Osteoblast (primary cell): ENCODE measurements around the gene AP2B1. TPM values are rescaled to one million over a fixed set of nuclear protein-coding genes. Genes with fewer than 3 reads are reported as not detected.
"Not testable (repeated sequence)": the region's sequence is repeated elsewhere in the genome, so short reads cannot be mapped to it uniquely, and the experiment has no call there.

Experiments
- DNase-seq: peaks from one replicate; pipeline ENCODE4 v3.0.0; 2011; ENCODE audit warnings: low spot score, mixed read lengths; ENCODE audit not compliant: insufficient read length; ENCODE audit errors: missing footprints
- H2AFZ ChIP-seq: 2 replicates; pipeline ENCODE4 v1.6.0; 2011; ENCODE audit warnings: mild to moderate bottlenecking, low read length
- H3K27ac ChIP-seq: 2 replicates; pipeline ENCODE4 v1.5.1; 2011; ENCODE audit warnings: mild to moderate bottlenecking, low read depth, low read length, moderate library complexity
- H3K27me3 ChIP-seq: 2 replicates; pipeline ENCODE4 v1.6.0; 2012; ENCODE audit warnings: mild to moderate bottlenecking, control low read depth, inconsistent platforms, low read length, moderate library complexity; ENCODE audit not compliant: insufficient read depth
- H3K36me3 ChIP-seq: 2 replicates; pipeline ENCODE4 v1.5.1; 2011; ENCODE audit warnings: mild to moderate bottlenecking, low read length, control low read depth, moderate library complexity; ENCODE audit not compliant: insufficient read depth
- H3K4me1 ChIP-seq: 2 replicates; pipeline ENCODE4 v1.5.1; 2011; ENCODE audit warnings: mild to moderate bottlenecking, low read length, control low read depth, moderate library complexity; ENCODE audit not compliant: insufficient read depth
- H3K4me2 ChIP-seq: 2 replicates; pipeline ENCODE4 v1.6.0; 2011; ENCODE audit warnings: mild to moderate bottlenecking, low read length; ENCODE audit not compliant: insufficient read depth
- H3K4me3 ChIP-seq: fragments of 200-600 bp; sonication (generic); 3 replicates; pipeline ENCODE4 v1.5.1; 2012; ENCODE audit warnings: mild to moderate bottlenecking, low read length, inconsistent platforms; ENCODE audit not compliant: insufficient read depth
- H3K79me2 ChIP-seq: 2 replicates; pipeline ENCODE4 v1.6.0; 2012; ENCODE audit warnings: mild to moderate bottlenecking, low read length, control low read depth, inconsistent platforms; ENCODE audit not compliant: insufficient read depth
- H3K9me3 ChIP-seq: 2 replicates; pipeline ENCODE4 v1.5.1; 2011; ENCODE audit warnings: low read depth, low read length, control low read depth
- H4K20me1 ChIP-seq: 2 replicates; pipeline ENCODE4 v1.6.0; 2012; ENCODE audit warnings: mild to moderate bottlenecking, low read length, control low read depth; ENCODE audit not compliant: insufficient read depth
- CTCF ChIP-seq: IDR thresholded peaks from 2 replicates; pipeline ENCODE4 v1.5.1; 2011; ENCODE audit warnings: mild to moderate bottlenecking, low read depth, low read length, moderate library complexity; ENCODE audit errors: extremely low read depth
- total RNA-seq: library from RNA; depleted of rRNA; stranded (reverse); fragments of >200 nt; gene quantifications from 2 replicates; pipeline ENCODE4 v1.2.3, GENCODE V29; 2012

AP2B1 gene
- total RNA-seq, 1 donor = 84.0 TPM

GRCh38 chr17:35603674-35604073, 16.6 kb downstream of the AP2B1 start:
- Histone ChIP-seq H3K9me3 (no peaks in the 10 kb centered on the region), H3K27me3 (no peaks in the 10 kb centered on the region), H3K4me1 (no peaks in the 10 kb centered on the region), H3K79me2 (peaks cover 15% of the 10 kb centered on the region), H2AFZ (no peak overlapping the region), H3K27ac (no peak overlapping the region), H3K4me3 (no peak overlapping the region), H4K20me1 (peaks cover 3% of the 10 kb centered on the region), H3K4me2 (no peak overlapping the region), H3K36me3 (peaks cover 67% of the 10 kb centered on the region)
- DNase-seq = no peak
- TF ChIP-seq CTCF = no peak

DNA sequence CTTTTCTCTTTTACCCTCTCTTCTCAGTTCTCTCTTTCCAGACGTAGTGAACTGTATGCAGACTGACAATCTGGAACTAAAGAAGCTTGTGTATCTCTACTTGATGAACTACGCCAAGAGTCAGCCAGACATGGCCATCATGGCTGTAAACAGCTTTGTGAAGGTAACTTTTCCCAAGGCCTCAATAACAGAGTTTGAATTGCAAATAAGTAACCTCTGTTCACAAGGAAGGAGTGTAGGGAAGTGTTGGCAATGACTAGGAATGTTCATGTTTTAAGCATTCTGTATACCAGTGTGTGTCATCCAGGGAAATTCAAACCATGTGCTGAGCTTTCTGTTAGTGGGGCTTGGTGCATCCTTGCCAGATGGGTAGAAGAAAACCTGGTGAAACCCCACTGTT, 18.6 kb downstream of the AP2B1 start:
- Histone ChIP-seq H3K79me2 (peaks cover 6% of the 10 kb centered on the region), H3K36me3 (peaks cover 63% of the 10 kb centered on the region), H3K4me2 (no peak overlapping the region), H3K4me3 (no peak overlapping the region), H3K9me3 (no peaks in the 10 kb centered on the region), H2AFZ (no peak overlapping the region), H3K27ac (peak overlapping the region; percentile 51), H3K4me1 (no peaks in the 10 kb centered on the region), H3K27me3 (no peaks in the 10 kb centered on the region), H4K20me1 (peaks cover 3% of the 10 kb centered on the region)
- no peak for DNase-seq
- TF ChIP-seq CTCF = no peak

- H3K27ac ChIP-seq = no peak overlapping the region
- H3K4me3 ChIP-seq = no peak overlapping the region
- no peak overlapping the region for H3K4me2 ChIP-seq
- no peak for TF ChIP-seq CTCF
- H3K27me3 ChIP-seq = no peaks in the 10 kb centered on the region
- H3K9me3 ChIP-seq = no peaks in the 10 kb centered on the region
- peaks cover 54% of the 10 kb centered on the region for H3K36me3 ChIP-seq
- H4K20me1 ChIP-seq = peaks cover 6% of the 10 kb centered on the region
- no peaks in the 10 kb centered on the region for H3K79me2 ChIP-seq
- no peak overlapping the region for H2AFZ ChIP-seq
- no peaks in the 10 kb centered on the region for H3K4me1 ChIP-seq
- DNase-seq = no peak
These were observed 20.2 kb downstream of the AP2B1 start for GRCh38 chr17:35607239-35607847.

- TF ChIP-seq CTCF = no peak
- no peak for DNase-seq
- peaks cover 8% of the 10 kb centered on the region for H3K79me2 ChIP-seq
- H3K4me3 ChIP-seq = no peak overlapping the region
- no peaks in the 10 kb centered on the region for H3K27me3 ChIP-seq
- peaks cover 9% of the 10 kb centered on the region for H4K20me1 ChIP-seq
- no peak overlapping the region for H3K4me2 ChIP-seq
- no peaks in the 10 kb centered on the region for H3K9me3 ChIP-seq
- H2AFZ ChIP-seq = no peak overlapping the region
- H3K4me1 ChIP-seq = no peaks in the 10 kb centered on the region
- H3K36me3 ChIP-seq = peaks cover 54% of the 10 kb centered on the region
- H3K27ac ChIP-seq = no peak overlapping the region
These were observed 22.7 kb downstream of the AP2B1 start for GRCh38 chr17:35609831-35610230.

- H3K9me3 ChIP-seq, H3K4me2 ChIP-seq, H4K20me1 ChIP-seq: not testable (repeated sequence)
These were observed 23.6 kb downstream of the AP2B1 start for GRCh38 chr17:35610746-35611145.

More at GRCh38 chr17:35610746-35611145, 23.6 kb downstream of the AP2B1 start:
- not testable (repeated sequence) for H2AFZ ChIP-seq, DNase-seq, H3K27me3 ChIP-seq, H3K27ac ChIP-seq, H3K4me3 ChIP-seq, H3K4me1 ChIP-seq
- Histone ChIP-seq H3K36me3 (peaks cover 51% of the 10 kb centered on the region), H3K79me2 (peaks cover 10% of the 10 kb centered on the region)
